ENCODE data around the gene TBC1D3D. TPM values are rescaled to one million over a fixed set of nuclear protein-coding genes. Genes with fewer than 3 reads are reported as not detected.
"Not testable (repeated sequence)": the region's sequence is repeated elsewhere in the genome, so short reads cannot be mapped to it uniquely, and the experiment has no call there.

TBC1D3D gene
- total RNA-seq: not detected

DNA sequence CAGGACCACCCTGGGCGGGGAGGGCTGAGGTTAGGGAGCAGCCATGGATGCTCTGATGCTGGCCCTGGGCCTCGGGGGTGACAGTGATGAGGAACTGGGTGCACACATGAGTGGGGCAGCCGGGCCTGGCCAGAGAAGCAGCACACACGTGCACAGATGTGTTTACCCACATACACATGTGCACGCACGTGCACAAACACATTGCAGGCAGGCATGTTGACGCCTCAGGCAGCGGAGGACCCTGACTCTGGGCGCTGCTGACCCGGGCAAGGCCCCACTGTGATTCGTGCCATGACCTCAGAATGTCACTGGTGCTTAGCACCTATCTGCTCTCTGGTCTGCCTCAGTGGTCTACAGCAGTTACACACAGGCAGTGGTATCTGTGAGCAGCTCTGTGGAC lies at the start of gene TBC1D3D:
Gene TBC1D3D, plus strand, starts transcription at position 301 of the 400 bp plus-strand sequence. CDS start 1,585 bp downstream, outside the sequence.
- TF ChIP-seq, protein P1, sequence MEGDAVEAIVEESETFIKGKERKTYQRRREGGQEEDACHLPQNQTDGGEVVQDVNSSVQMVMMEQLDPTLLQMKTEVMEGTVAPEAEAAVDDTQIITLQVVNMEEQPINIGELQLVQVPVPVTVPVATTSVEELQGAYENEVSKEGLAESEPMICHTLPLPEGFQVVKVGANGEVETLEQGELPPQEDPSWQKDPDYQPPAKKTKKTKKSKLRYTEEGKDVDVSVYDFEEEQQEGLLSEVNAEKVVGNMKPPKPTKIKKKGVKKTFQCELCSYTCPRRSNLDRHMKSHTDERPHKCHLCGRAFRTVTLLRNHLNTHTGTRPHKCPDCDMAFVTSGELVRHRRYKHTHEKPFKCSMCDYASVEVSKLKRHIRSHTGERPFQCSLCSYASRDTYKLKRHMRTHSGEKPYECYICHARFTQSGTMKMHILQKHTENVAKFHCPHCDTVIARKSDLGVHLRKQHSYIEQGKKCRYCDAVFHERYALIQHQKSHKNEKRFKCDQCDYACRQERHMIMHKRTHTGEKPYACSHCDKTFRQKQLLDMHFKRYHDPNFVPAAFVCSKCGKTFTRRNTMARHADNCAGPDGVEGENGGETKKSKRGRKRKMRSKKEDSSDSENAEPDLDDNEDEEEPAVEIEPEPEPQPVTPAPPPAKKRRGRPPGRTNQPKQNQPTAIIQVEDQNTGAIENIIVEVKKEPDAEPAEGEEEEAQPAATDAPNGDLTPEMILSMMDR (IDR thresholded peaks at IDR 0.05; ENCODE audit: low read depth): not testable (repeated sequence)

- TF ChIP-seq, protein P1 (IDR thresholded peaks at IDR 0.05; ENCODE audit: low read depth): not testable (repeated sequence)
Observed at GRCh38 chr17:37988960-37989359, 14.8 kb upstream of the TBC1D3D start, which contains the start of gene TBC1D3L. TSS of gene TBC1D3L (minus strand) at chr17:37989060. CDS start at chr17:37987520, 1,540 bp downstream.

Other genes starting within 250 kb of the TBC1D3D start
- gene TBC1D3K, start 79.6 kb upstream of the TBC1D3D start, total RNA-seq: not detected
- 10 to 100 TPM in 2 of 4 donors, 1 to 10 TPM in 2; 2.8 to 13.3 (median 9.8) TPM for gene TBC1D3L, start 14.9 kb upstream of the TBC1D3D start, total RNA-seq
- not detected for gene TBC1D3C, start 64.7 kb downstream of the TBC1D3D start, total RNA-seq
- gene TBC1D3E, start 124.0 kb downstream of the TBC1D3D start, total RNA-seq: not detected
- not detected for gene TBC1D3, start 188.6 kb downstream of the TBC1D3D start, total RNA-seq